Panc1 (cell line): ENCODE results near the gene AQP11. TPM values are rescaled to one million over a fixed set of nuclear protein-coding genes. Genes with fewer than 3 reads are reported as not detected.
A peak's percentile ranks its signal among the peaks of the same experiment; 100 is the strongest.

Source experiments
- ATAC-seq: fragments of 200-7000 bp; cut with Tn5 transposase; 2 replicates; pipeline ENCODE4 v1.9.1; 2020; ENCODE audit warnings: mild to moderate bottlenecking, moderate library complexity
- BruUV-seq: library from RNA; stranded (reverse); fragments of 400-500 nt; replicated peaks from 2 replicates; lab custom pipeline; 2021; lab: Mats Ljungman, UMichigan
- CTCF ChIA-PET: fragments of 300-600 bp; sonication (Branson Sonifier 250); formaldehyde crosslinking; loops from one replicate; lab custom pipeline; 2022; ENCODE audit warnings: antibody characterized with exemption; lab: Charles Lee
- POLR2A ChIA-PET: fragments of 300-600 bp; sonication (Branson Sonifier 250); formaldehyde crosslinking; loops from one replicate; lab custom pipeline; 2022; ENCODE audit warnings: antibody characterized with exemption; lab: Charles Lee
- DNase-seq: peaks from one replicate; pipeline ENCODE4 v3.0.0-alpha.2; 2010; ENCODE audit warnings: low read depth, low spot score
- H3K27ac ChIP-seq: 2 replicates; pipeline ENCODE4 v1.5.1; 2011; ENCODE audit warnings: mild to moderate bottlenecking, low read length, inconsistent platforms
- H3K27me3 ChIP-seq: fragments of 200-500 bp; sonication (Bioruptor generic); 2 replicates; pipeline ENCODE4 v1.6.0; 2014; ENCODE audit warnings: low read length, inconsistent platforms; ENCODE audit not compliant: control insufficient read depth, insufficient read depth
- H3K36me3 ChIP-seq: fragments of 200-500 bp; sonication (Bioruptor generic); 2 replicates; pipeline ENCODE4 v1.5.1; 2014; ENCODE audit warnings: inconsistent platforms, mild to moderate bottlenecking, low read length, moderate library complexity; ENCODE audit not compliant: control insufficient read depth, insufficient read depth
- H3K4me1 ChIP-seq: 2 replicates; pipeline ENCODE4 v1.5.1; 2011; ENCODE audit warnings: inconsistent platforms, mild to moderate bottlenecking, low read length, moderate library complexity; ENCODE audit not compliant: control insufficient read depth, insufficient read depth
- H3K4me3 ChIP-seq, 2 experiments: 2 replicates each; pipeline ENCODE4 v1.5.1; 2011 to 2012; ENCODE audit warnings: low read depth in 2 of 2, low read length in 2 of 2, mild to moderate bottlenecking in 2 of 2, inconsistent platforms in 1 of 2, moderate library complexity in 1 of 2
- H3K9me3 ChIP-seq: fragments of 200-500 bp; sonication (Bioruptor generic); 2 replicates; pipeline ENCODE4 v1.5.1; 2014; ENCODE audit warnings: low read depth, mild to moderate bottlenecking, inconsistent platforms, low read length, moderate library complexity; ENCODE audit not compliant: control insufficient read depth, insufficient read depth
- POLR2AphosphoS5 ChIP-seq: IDR thresholded peaks from 2 replicates; pipeline ENCODE4 v1.6.1; 2012; ENCODE audit warnings: mild to moderate bottlenecking, low read depth, low read length, moderate library complexity
- SIN3A ChIP-seq: IDR thresholded peaks from 2 replicates; pipeline ENCODE4 v1.6.1; 2012; ENCODE audit warnings: low read depth, mild to moderate bottlenecking, low read length, moderate library complexity, borderline replicate concordance; ENCODE audit not compliant: insufficient read depth
- TCF7L2 ChIP-seq: IDR thresholded peaks from 2 replicates; pipeline ENCODE4 v1.6.1; 2011; ENCODE audit warnings: mild to moderate bottlenecking, low read depth, low read length, inconsistent platforms
- in situ Hi-C: cut with HindIII; loops from 2 replicates; pipeline ENCODE4 v1.10.0; 2016; ENCODE audit warnings: low sequenced_read_pairs, low pct_unique_long_range_greater_than_20kb
- intact Hi-C: fragments of 100-400 bp; cut with micrococcal nuclease; formaldehyde crosslinking; loops from one replicate; pipeline ENCODE4 v1.10.0; 2022; ENCODE audit not compliant: unreplicated experiment
- total RNA-seq: library from RNA; stranded (reverse); gene quantifications from one replicate; pipeline ENCODE4 v1.2.1, GENCODE V29; 2021; ENCODE audit not compliant: unreplicated experiment
- TF ChIP-seq, protein P1 (sequence below), 2 experiments: IDR thresholded peaks; 2 replicates each; pipeline ENCODE4 v1.6.1; 2011 to 2012; ENCODE audit warnings: low read depth in 2 of 2, control low read depth in 1 of 2, low read length in 1 of 2, mild to moderate bottlenecking in 1 of 2, moderate library complexity in 1 of 2; ENCODE audit not compliant: insufficient read depth in 1 of 2
- TF ChIP-seq, protein P2 (sequence below): fragments of 450-650 bp; IDR thresholded peaks from 2 replicates; pipeline ENCODE4 v1.5.1; 2017; ENCODE audit warnings: mild to moderate bottlenecking

AQP11 gene
- total RNA-seq, 1 experiment from 2014 or later: 2.3 TPM

DNA sequence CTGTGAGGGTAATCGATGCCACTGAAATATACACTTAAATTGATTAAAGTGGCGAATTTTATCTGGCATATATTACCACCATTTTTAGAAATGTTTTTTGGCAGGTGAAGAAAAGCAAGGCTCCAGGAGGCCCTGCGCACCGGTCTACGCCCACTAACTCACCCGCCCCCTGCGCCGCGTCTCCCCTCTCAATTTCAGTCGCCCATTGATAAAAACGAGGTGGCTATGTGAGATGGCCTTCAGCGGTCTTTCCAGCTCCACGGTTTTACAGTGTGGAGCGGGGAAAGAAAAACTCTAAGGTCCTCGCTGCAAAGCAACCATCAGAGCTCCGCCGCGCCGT is 602 bp upstream of the AQP11 start:
- no TSS peak for BruUV-seq
- H3K27me3 ChIP-seq: no peaks in the 10 kb centered on the region
- no peaks in the 10 kb centered on the region for H3K9me3 ChIP-seq
- DNase-seq (peak; percentile 61), ATAC-seq (peak; percentile 65)
- TF ChIP-seq SIN3A: no peak
- peak; percentile 76; the same call in 1 of the 2 replicates for TF ChIP-seq TCF7L2
- TF ChIP-seq, protein P1, sequence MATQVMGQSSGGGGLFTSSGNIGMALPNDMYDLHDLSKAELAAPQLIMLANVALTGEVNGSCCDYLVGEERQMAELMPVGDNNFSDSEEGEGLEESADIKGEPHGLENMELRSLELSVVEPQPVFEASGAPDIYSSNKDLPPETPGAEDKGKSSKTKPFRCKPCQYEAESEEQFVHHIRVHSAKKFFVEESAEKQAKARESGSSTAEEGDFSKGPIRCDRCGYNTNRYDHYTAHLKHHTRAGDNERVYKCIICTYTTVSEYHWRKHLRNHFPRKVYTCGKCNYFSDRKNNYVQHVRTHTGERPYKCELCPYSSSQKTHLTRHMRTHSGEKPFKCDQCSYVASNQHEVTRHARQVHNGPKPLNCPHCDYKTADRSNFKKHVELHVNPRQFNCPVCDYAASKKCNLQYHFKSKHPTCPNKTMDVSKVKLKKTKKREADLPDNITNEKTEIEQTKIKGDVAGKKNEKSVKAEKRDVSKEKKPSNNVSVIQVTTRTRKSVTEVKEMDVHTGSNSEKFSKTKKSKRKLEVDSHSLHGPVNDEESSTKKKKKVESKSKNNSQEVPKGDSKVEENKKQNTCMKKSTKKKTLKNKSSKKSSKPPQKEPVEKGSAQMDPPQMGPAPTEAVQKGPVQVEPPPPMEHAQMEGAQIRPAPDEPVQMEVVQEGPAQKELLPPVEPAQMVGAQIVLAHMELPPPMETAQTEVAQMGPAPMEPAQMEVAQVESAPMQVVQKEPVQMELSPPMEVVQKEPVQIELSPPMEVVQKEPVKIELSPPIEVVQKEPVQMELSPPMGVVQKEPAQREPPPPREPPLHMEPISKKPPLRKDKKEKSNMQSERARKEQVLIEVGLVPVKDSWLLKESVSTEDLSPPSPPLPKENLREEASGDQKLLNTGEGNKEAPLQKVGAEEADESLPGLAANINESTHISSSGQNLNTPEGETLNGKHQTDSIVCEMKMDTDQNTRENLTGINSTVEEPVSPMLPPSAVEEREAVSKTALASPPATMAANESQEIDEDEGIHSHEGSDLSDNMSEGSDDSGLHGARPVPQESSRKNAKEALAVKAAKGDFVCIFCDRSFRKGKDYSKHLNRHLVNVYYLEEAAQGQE (IDR thresholded peaks at IDR 0.05; ENCODE audit: insufficient read depth in 1 of 2, low read depth in 2 of 2, low read length in 1 of 2): no peak
- peak overlapping the region; percentile 80 for H3K27ac ChIP-seq
- POLR2A ChIA-PET: no interaction called here
- H3K36me3 ChIP-seq: no peaks in the 10 kb centered on the region
- intact Hi-C loops: no loop called here
- CTCF ChIA-PET: no interaction called here
- H3K4me1 ChIP-seq: peaks cover 4% of the 10 kb centered on the region
- H3K4me3 ChIP-seq: peak overlapping the region; percentile 61 to 92
- in situ Hi-C loops: no loop called here

DNA sequence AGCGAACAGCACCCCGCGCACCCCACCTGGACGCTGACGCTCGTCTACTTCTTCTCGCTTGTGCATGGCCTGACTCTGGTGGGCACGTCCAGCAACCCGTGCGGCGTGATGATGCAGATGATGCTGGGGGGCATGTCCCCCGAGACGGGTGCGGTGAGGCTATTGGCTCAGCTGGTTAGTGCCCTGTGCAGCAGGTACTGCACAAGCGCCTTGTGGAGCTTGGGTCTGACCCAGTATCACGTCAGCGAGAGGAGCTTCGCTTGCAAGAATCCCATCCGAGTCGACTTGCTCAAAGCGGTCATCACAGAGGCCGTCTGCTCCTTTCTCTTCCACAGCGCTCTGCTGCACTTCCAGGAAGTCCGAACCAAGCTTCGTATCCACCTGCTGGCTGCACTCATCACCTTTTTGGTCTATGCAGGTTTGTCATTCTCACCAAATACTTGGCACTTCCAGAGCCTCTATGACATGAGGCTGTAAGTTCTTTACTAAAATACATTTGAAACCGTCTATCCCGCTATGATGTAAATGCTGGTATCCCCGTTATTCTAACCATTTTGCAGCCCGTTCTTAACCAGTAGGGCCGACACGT is 535 bp downstream of the AQP11 start:
- intact Hi-C loops (no loop called here), in situ Hi-C loops (no loop called here)
- DNase-seq (peak; percentile 25), ATAC-seq (peak; percentile 57)
- H3K4me1 ChIP-seq: peaks cover 4% of the 10 kb centered on the region
- no peaks in the 10 kb centered on the region for H3K9me3 ChIP-seq
- ChIA-PET CTCF (interaction anchor here (0.6 kb wide), 2 partner anchors 20 to 442 kb away, joined by 3 to 6 read pairs; no protein-coding TSS in a partner anchor), POLR2A (interaction anchor here (0.6 to 0.7 kb wide), 2 partner anchors 31 to 1067 kb away, joined by 3 to 5 read pairs; no protein-coding TSS in a partner anchor)
- peak overlapping the region; percentile 64 for H3K27ac ChIP-seq
- BruUV-seq: no TSS peak
- TF ChIP-seq TCF7L2: no peak
- TF ChIP-seq, protein P2, sequence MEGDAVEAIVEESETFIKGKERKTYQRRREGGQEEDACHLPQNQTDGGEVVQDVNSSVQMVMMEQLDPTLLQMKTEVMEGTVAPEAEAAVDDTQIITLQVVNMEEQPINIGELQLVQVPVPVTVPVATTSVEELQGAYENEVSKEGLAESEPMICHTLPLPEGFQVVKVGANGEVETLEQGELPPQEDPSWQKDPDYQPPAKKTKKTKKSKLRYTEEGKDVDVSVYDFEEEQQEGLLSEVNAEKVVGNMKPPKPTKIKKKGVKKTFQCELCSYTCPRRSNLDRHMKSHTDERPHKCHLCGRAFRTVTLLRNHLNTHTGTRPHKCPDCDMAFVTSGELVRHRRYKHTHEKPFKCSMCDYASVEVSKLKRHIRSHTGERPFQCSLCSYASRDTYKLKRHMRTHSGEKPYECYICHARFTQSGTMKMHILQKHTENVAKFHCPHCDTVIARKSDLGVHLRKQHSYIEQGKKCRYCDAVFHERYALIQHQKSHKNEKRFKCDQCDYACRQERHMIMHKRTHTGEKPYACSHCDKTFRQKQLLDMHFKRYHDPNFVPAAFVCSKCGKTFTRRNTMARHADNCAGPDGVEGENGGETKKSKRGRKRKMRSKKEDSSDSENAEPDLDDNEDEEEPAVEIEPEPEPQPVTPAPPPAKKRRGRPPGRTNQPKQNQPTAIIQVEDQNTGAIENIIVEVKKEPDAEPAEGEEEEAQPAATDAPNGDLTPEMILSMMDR: no peak
- TF ChIP-seq POLR2AphosphoS5: no peak
- TF ChIP-seq, protein P1 (IDR thresholded peaks at IDR 0.05; ENCODE audit: insufficient read depth in 1 of 2, low read depth in 2 of 2, low read length in 1 of 2): no peak
- TF ChIP-seq SIN3A: no peak
- no peaks in the 10 kb centered on the region for H3K36me3 ChIP-seq
- H3K4me3 ChIP-seq: peak overlapping the region; percentile 61 to 92
- no peaks in the 10 kb centered on the region for H3K27me3 ChIP-seq
